A549 (cell line): ENCODE measurements around the gene ZCWPW1.

Experiments
- CTCF ChIP-seq: fragments of >200 bp; sonication (Bioruptor Twin); formaldehyde crosslinking; IDR thresholded peaks from 3 replicates; pipeline ENCODE4 v1.5.1; 2016
- RARB ChIP-seq: fragments of 250-450 bp; sonication (Bioruptor Pico); IDR thresholded peaks from 2 replicates; pipeline ENCODE4 v1.8.0; 2021; ENCODE audit warnings: mild to moderate bottlenecking, moderate library complexity
- RCOR1 ChIP-seq: fragments of 150-350 bp; IDR thresholded peaks from 2 replicates; pipeline ENCODE4 v1.6.1; 2014; ENCODE audit warnings: antibody characterized with exemption, low read length, low read depth
- TF ChIP-seq, protein P1 (sequence below): fragments of 250-450 bp; sonication (Bioruptor Pico); IDR thresholded peaks from 2 replicates; pipeline ENCODE4 v1.5.0; 2021; ENCODE audit warnings: mild to moderate bottlenecking, moderate library complexity, borderline replicate concordance

- no peak for TF ChIP-seq RARB (CRISPR knock-in tag)
- no peak for TF ChIP-seq RCOR1
- no peak for TF ChIP-seq CTCF
- TF ChIP-seq, protein P1, sequence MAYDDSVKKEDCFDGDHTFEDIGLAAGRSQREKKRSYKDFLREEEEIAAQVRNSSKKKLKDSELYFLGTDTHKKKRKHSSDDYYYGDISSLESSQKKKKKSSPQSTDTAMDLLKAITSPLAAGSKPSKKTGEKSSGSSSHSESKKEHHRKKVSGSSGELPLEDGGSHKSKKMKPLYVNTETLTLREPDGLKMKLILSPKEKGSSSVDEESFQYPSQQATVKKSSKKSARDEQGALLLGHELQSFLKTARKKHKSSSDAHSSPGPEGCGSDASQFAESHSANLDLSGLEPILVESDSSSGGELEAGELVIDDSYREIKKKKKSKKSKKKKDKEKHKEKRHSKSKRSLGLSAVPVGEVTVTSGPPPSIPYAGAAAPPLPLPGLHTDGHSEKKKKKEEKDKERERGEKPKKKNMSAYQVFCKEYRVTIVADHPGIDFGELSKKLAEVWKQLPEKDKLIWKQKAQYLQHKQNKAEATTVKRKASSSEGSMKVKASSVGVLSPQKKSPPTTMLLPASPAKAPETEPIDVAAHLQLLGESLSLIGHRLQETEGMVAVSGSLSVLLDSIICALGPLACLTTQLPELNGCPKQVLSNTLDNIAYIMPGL (CRISPR knock-in tag) = no peak
Observed at GRCh38 chr7:100449190-100449795, 20.8 kb upstream of the ZCWPW1 start.
